Psoas muscle (tissue), 8 donors: Measurements from ENCODE around the gene STAP2. TPM values are rescaled to one million over a fixed set of nuclear protein-coding genes. Genes with fewer than 3 reads are reported as not detected.
"Not testable (repeated sequence)": the region's sequence is repeated elsewhere in the genome, so short reads cannot be mapped to it uniquely, and the experiment has no call there.

Experiments
- ATAC-seq, 4 donors: fragments of 200-7000 bp; cut with Tn5 transposase; one replicate each; pipeline ENCODE4 v1.9.1; 2020; ENCODE audit warnings: moderate library complexity in 3 of 4, mild to moderate bottlenecking in 2 of 4
- DNase-seq, 2 donors: peaks; one replicate each; pipeline ENCODE4 v3.0.0-alpha.2; 2020
- H3K27ac ChIP-seq: fragments of 200-600 bp; one replicate; pipeline ENCODE4 v1.8.0; 2022
- H3K27me3 ChIP-seq, 3 donors: fragments of 200-600 bp in 1 of 3; one replicate each; pipeline versions ENCODE4 v1.6.1 to v1.8.0; 2013 to 2022; ENCODE audit warnings: low read length in 2 of 3, mild to moderate bottlenecking in 2 of 3, moderate library complexity in 1 of 3; ENCODE audit not compliant: insufficient read depth in 3 of 3
- H3K36me3 ChIP-seq, 2 donors: fragments of 200-600 bp in 1 of 2; one replicate each; pipeline versions ENCODE4 v1.6.1 to v1.8.0; 2013 to 2022; ENCODE audit warnings: low read depth in 1 of 2, mild to moderate bottlenecking in 1 of 2, moderate library complexity in 1 of 2; ENCODE audit not compliant: insufficient read depth in 1 of 2
- H3K4me1 ChIP-seq: fragments of 200-600 bp; one replicate; pipeline ENCODE4 v1.8.0; 2022
- H3K4me3 ChIP-seq: fragments of 200-600 bp; one replicate; pipeline ENCODE4 v1.8.0; 2022; ENCODE audit warnings: mild to moderate bottlenecking
- H3K9me3 ChIP-seq: fragments of 200-600 bp; one replicate; pipeline ENCODE4 v1.8.0; 2022
- CTCF ChIP-seq: fragments of 200-600 bp; IDR thresholded peaks from one replicate; pipeline ENCODE4 v1.8.0; 2022; ENCODE audit warnings: antibody characterized with exemption
- WGBS, 3 donors: extraction: QIAGEN DNeasy Blood & Tissue Kit; methylation state at CpG; one replicate each; pipeline versions ENCODE4 v1.1.6 to v1.1.7; 2013; 5-methylcytosine and 5-hydroxymethylcytosine counted together
- intact Hi-C, 2 donors: fragments of 100-400 bp; cut with DNase I; formaldehyde crosslinking; loops; one replicate each; pipeline versions ENCODE4 v1.11.0 to v1.14.2; 2022
- polyA plus RNA-seq, 3 donors: library from polyadenylated mRNA; stranded (reverse); fragments of 200-250 nt; gene quantifications; one replicate each; pipeline ENCODE4 v1.2.3, GENCODE V29; 2013
- total RNA-seq, 4 donors: library from RNA; stranded (reverse); fragmentation: NEBNext Ultra II Directional in 2 of 4; extraction: Animal tissue kit (Norgen Biotek cat#: 25700) in 2 of 4; gene quantifications; one replicate each; pipeline versions ENCODE4 v1.2.1 to v1.2.4, GENCODE V29; 2021 to 2023
- donor health status: healthy with polysubstance abuse.
- donor health status: DM: no; HTN: no; CAD: no; lungs with moderate emphysema.
- donor health status: Bipolar disorder and iron deficiency.
- donor health status: healthy.
- donor health status: DM: yes; HTN: yes; CAD: no.
- donor health status: DM: no; HTN: no; CAD: no.
- donor health status: DM: no; HTN: no; CAD: no.
- donor health status: DM: yes; HTN: yes; CAD: no.

STAP2 gene
- total and polyA plus RNA-seq, 7 donors = 0.31 to 3.7 (median 0.66) TPM

GRCh38 chr19:4342314-4342614, 3.6 kb upstream of the STAP2 start:
- 1 to 2% (median 2%) methylated on average over 9 to 10 of the region's 10 CpGs for WGBS, 3 donors
- ATAC-seq (peak; percentile 1 to 19 (median 10)), DNase-seq (no peak)
- Histone ChIP-seq H3K4me3 (peak overlapping the region; percentile 85), H3K27me3 (no peaks in the 10 kb centered on the region), H3K27ac (peak overlapping the region; percentile 86), H3K36me3 (peaks cover 0 to 12% of the 10 kb centered on the region in 2 donors), H3K4me1 (peaks cover 14% of the 10 kb centered on the region), H3K9me3 (no peaks in the 10 kb centered on the region)
- no peak for TF ChIP-seq CTCF
- intact Hi-C loops = no loop called here

DNA sequence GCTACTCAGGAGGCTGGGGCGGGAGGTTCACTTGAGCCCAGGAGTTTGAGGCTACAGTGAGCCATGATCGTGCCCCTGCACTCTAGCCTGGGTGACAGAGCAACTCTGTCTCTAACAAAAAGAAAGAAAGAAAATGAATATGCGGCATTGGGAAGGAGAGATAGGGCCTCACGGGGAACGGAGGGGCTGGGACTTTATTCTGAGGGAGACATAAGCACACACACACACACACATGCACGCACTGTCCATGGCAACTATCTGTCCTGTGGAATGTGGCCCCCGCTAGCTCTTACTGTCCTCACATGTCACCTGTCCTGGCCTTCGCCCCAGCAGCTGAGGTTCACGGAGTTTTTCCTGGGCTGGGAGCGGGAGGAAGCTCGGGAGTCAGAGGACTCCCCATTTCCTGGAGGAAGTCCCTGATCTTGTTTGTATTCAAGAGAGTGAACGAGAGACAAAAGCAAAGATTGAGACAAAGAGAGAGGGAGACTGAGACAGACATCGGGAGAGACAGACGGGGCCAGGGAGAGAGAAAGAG, 654 bp downstream of the STAP2 start:
- Histone ChIP-seq H3K36me3 (no peaks in the 10 kb centered on the region), H3K4me1 (peaks cover 8% of the 10 kb centered on the region), H3K9me3 (no peaks in the 10 kb centered on the region), H3K27me3 (no peaks in the 10 kb centered on the region), H3K27ac (no peak overlapping the region), H3K4me3 (peak overlapping the region; percentile 56)
- TF ChIP-seq CTCF = no peak
- DNase-seq (no peak), ATAC-seq (no peak)
- 12 to 20% (median 19%) methylated on average over 12 to 14 of the region's 14 CpGs for WGBS, 3 donors
- intact Hi-C loops = no loop called here

- Histone ChIP-seq H3K4me1 (peaks cover 5% of the 10 kb centered on the region), H3K27me3 (no peaks in the 10 kb centered on the region), H3K9me3 (no peaks in the 10 kb centered on the region), H3K27ac (no peak overlapping the region), H3K36me3 (no peaks in the 10 kb centered on the region), H3K4me3 (no peak overlapping the region)
- intact Hi-C loops = no loop called here
- DNase-seq = no peak
- no peak for ATAC-seq
- no peak for TF ChIP-seq CTCF
- 93 to 95% (median 94%) methylated on average over 7 of the region's 7 CpGs for WGBS, 3 donors
Observed at GRCh38 chr19:4334929-4335570, 3.6 kb downstream of the STAP2 start.

DNA sequence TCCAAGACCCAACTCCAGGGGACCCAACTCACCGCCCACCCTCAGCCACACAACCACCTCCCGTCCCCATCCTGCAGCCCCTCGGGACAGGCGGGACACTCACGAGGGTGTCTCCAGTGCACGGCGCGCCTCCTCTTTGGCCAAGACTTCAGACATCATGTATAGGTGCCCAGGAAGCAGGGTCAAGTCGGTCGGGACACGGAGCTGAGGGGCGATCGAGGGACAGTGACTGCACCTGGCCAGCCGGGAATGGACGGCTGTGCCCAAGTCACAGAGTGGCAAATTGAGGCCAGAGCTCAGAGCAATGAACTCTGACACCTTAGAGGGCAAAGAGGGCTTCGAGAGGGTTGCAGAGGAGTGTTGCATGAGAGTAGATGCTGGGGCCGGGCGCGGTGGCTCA, 8.8 kb downstream of the STAP2 start:
- peaks cover 0 to 20% (median 9%) of the 10 kb centered on the region in 3 donors for H3K27me3 ChIP-seq
- no peak overlapping the region for H3K27ac ChIP-seq
- 93 to 95% (median 94%) methylated on average over 19 of the region's 19 CpGs for WGBS, 3 donors
- intact Hi-C loops = no loop called here
- H3K4me3 ChIP-seq = no peak overlapping the region
- no peaks in the 10 kb centered on the region for H3K36me3 ChIP-seq
- no peaks in the 10 kb centered on the region for H3K9me3 ChIP-seq
- H3K4me1 ChIP-seq = no peaks in the 10 kb centered on the region
- DNase-seq (no peak), ATAC-seq (no peak)
- TF ChIP-seq CTCF = no peak

DNA sequence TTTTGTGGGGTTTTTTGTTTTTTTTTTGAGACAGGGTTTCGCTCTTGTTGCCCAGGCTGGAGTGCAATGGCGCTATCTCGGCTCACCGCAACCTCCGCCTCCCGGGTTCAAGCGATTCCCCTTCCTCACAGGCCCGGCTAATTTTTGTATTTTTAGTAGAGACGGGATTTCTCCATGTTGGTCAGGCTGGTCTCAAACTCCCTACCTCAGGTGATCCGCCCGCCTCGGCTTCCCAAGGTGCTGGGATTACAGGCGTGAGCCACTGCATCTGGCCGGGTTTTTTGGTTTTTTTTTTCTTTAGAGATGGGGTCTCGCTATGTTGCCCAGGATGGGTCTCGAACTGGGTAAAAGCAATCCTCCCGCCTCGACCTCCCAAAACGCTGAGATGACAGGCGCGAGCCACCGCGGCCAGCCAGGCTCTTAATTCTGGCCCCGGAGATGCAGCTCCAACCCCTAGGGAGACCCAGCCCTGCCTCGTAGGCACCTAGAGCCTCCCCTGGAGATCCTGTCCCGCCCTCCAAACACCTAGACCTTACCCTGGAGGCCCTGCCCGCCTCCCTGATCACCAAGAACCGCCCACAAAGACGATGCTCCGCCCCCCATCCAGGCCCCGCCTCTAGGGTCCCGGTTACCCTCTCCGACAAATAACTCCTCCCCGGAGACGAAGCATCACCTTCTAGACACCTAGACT, 9.5 kb downstream of the STAP2 start:
- Histone ChIP-seq H3K27me3 (peaks cover 0 to 20% (median 9%) of the 10 kb centered on the region in 3 donors), H3K4me3 (peak overlapping the region; percentile 59)
- ATAC-seq, DNase-seq, H3K36me3 ChIP-seq, H3K27ac ChIP-seq, H3K4me1 ChIP-seq, intact Hi-C loops, H3K9me3 ChIP-seq: not testable (repeated sequence)
- 33 to 39% (median 36%) methylated on average over 26 to 35 of the region's 35 CpGs for WGBS, 3 donors
